ENCODE measurements around the gene EDC4. TPM values are rescaled to one million over a fixed set of nuclear protein-coding genes. Genes with fewer than 3 reads are reported as not detected.
A peak's percentile ranks its signal among the peaks of the same experiment; 100 is the strongest.

Gene EDC4
- total and polyA plus RNA-seq, 2 of the 13 experiments (the other 11 are each of a cell fraction or from before 2014, with no cell fraction given): 51.4 to 59.1 TPM

DNA sequence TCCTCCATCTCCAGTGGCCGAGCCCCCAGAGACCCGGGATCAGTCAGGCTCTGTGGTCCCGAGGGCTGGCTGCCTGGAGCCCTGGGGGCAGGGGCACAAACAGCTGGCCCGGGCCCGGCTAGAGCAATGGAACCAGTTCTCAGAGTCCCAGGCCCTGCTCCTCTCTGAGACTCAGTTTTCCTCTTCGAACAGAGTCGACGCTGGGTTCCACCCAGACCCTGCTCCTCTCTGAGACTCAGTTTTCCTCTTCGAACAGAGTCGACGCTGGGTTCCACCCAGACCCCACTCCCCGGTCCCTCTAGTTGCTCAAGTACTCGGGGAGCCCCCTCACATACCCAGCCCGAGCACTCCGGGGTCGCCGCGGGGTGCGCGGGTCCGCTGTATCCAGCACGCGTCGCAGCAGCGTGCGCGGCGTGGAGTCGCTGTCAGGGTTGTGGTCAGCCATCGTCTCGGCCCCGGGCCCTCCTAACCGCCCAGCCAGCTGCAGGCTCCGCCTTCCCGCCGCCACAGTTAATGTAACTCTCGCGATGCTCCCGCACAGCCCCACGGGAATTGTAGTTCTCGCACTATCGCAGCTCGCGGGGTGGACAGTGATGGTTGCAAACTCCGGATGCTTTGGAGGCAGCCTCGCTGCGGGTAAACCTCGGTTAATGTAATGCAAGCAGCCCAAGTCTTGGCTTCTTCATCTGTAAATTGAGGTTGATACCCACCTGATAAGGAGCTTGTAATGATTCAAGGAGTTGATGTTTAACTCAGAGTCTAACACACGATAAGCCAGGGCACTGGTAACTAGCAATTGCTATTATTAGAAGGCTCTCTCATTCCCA is 39.2 kb upstream of the EDC4 start (continued):
- TF ChIP-seq, protein P1, sequence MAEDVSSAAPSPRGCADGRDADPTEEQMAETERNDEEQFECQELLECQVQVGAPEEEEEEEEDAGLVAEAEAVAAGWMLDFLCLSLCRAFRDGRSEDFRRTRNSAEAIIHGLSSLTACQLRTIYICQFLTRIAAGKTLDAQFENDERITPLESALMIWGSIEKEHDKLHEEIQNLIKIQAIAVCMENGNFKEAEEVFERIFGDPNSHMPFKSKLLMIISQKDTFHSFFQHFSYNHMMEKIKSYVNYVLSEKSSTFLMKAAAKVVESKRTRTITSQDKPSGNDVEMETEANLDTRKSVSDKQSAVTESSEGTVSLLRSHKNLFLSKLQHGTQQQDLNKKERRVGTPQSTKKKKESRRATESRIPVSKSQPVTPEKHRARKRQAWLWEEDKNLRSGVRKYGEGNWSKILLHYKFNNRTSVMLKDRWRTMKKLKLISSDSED (CRISPR knock-in tag; IDR thresholded peaks at IDR 0.05): no peak
- TF ChIP-seq ZNF441 (CRISPR knock-in tag; IDR thresholded peaks at IDR 0.05; ENCODE audit: borderline replicate concordance): peak; percentile 90
- TF ChIP-seq ZNF432 (CRISPR knock-in tag; IDR thresholded peaks at IDR 0.05; ENCODE audit: borderline replicate concordance): no peak
- TF ChIP-seq ZNF619 (CRISPR knock-in tag; IDR thresholded peaks at IDR 0.05): peak; percentile 47
- TF ChIP-seq SMAD9 (CRISPR knock-in tag; IDR thresholded peaks at IDR 0.05): 0 out of 2 replicates have a peak, but pooled peaks have one; percentile 21
- TF ChIP-seq, protein P2, sequence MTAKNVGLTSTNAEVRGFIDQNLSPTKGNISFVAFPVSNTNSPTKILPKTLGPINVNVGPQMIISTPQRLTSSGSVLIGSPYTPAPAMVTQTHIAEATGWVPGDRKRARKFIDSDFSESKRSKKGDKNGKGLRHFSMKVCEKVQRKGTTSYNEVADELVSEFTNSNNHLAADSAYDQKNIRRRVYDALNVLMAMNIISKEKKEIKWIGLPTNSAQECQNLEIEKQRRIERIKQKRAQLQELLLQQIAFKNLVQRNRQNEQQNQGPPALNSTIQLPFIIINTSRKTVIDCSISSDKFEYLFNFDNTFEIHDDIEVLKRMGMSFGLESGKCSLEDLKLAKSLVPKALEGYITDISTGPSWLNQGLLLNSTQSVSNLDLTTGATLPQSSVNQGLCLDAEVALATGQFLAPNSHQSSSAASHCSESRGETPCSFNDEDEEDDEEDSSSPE (CRISPR knock-in tag; IDR thresholded peaks at IDR 0.05): peak; percentile 98
- TF ChIP-seq PBX2 (CRISPR knock-in tag; IDR thresholded peaks at IDR 0.05): no peak
- no peak for TF ChIP-seq ADNP (CRISPR knock-in tag; IDR thresholded peaks at IDR 0.05)
- TF ChIP-seq ZFAT (CRISPR knock-in tag; conservative IDR thresholded peaks at IDR 0.05): no peak
- TF ChIP-seq ZNF563 (CRISPR knock-in tag; IDR thresholded peaks at IDR 0.05): peak; percentile 85
- TF ChIP-seq MTF1 (CRISPR knock-in tag; IDR thresholded peaks at IDR 0.05): no peak
- TF ChIP-seq ZSCAN31 (CRISPR knock-in tag; IDR thresholded peaks at IDR 0.05; ENCODE audit: low read depth): peak; percentile 81
- peak; percentile 81; the same call in 1 of the 2 replicates for TF ChIP-seq IRF9 (CRISPR knock-in tag; IDR thresholded peaks at IDR 0.05; ENCODE audit: borderline replicate concordance)
- TF ChIP-seq SMAD1 (CRISPR knock-in tag; IDR thresholded peaks at IDR 0.05; ENCODE audit: borderline replicate concordance, low read depth): no peak
- no peak for TF ChIP-seq CCAR2 (optimal IDR thresholded peaks at IDR 0.05; ENCODE audit: low read depth, low read length)
- peak; percentile 79; the same call in 1 of the 2 replicates for TF ChIP-seq RNF2 (conservative IDR thresholded peaks at IDR 0.05; ENCODE audit: low read depth)
- TF ChIP-seq, protein P3, sequence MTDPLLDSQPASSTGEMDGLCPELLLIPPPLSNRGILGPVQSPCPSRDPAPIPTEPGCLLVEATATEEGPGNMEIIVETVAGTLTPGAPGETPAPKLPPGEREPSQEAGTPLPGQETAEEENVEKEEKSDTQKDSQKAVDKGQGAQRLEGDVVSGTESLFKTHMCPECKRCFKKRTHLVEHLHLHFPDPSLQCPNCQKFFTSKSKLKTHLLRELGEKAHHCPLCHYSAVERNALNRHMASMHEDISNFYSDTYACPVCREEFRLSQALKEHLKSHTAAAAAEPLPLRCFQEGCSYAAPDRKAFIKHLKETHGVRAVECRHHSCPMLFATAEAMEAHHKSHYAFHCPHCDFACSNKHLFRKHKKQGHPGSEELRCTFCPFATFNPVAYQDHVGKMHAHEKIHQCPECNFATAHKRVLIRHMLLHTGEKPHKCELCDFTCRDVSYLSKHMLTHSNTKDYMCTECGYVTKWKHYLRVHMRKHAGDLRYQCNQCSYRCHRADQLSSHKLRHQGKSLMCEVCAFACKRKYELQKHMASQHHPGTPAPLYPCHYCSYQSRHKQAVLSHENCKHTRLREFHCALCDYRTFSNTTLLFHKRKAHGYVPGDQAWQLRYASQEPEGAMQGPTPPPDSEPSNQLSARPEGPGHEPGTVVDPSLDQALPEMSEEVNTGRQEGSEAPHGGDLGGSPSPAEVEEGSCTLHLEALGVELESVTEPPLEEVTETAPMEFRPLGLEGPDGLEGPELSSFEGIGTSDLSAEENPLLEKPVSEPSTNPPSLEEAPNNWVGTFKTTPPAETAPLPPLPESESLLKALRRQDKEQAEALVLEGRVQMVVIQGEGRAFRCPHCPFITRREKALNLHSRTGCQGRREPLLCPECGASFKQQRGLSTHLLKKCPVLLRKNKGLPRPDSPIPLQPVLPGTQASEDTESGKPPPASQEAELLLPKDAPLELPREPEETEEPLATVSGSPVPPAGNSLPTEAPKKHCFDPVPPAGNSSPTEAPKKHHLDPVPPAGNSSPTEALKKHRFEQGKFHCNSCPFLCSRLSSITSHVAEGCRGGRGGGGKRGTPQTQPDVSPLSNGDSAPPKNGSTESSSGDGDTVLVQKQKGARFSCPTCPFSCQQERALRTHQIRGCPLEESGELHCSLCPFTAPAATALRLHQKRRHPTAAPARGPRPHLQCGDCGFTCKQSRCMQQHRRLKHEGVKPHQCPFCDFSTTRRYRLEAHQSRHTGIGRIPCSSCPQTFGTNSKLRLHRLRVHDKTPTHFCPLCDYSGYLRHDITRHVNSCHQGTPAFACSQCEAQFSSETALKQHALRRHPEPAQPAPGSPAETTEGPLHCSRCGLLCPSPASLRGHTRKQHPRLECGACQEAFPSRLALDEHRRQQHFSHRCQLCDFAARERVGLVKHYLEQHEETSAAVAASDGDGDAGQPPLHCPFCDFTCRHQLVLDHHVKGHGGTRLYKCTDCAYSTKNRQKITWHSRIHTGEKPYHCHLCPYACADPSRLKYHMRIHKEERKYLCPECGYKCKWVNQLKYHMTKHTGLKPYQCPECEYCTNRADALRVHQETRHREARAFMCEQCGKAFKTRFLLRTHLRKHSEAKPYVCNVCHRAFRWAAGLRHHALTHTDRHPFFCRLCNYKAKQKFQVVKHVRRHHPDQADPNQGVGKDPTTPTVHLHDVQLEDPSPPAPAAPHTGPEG (CRISPR knock-in tag; IDR thresholded peaks at IDR 0.05): peak; percentile 67; the same call in 1 of the 2 replicates
- TF ChIP-seq MZF1 (CRISPR knock-in tag; IDR thresholded peaks at IDR 0.05; ENCODE audit: borderline replicate concordance): peak; percentile 96; the same call in 1 of the 2 replicates
- no peak for TF ChIP-seq SRF (IDR thresholded peaks at IDR 0.05; ENCODE audit: low read depth, low read length)
